Thyroid gland (tissue), 4 donors: ENCODE data around the gene MRPL3.

ENCODE experiments used
- CTCF ChIP-seq, 6 experiments: fragments of 200-600 bp in 3 of 6; fragments of 450-650 bp in 3 of 6; sonication (generic) in 3 of 6; IDR thresholded peaks; one replicate each; pipeline ENCODE4 v1.5.1; 2016 to 2019; ENCODE audit warnings: antibody characterized with exemption in 6 of 6, mild to moderate bottlenecking in 2 of 6, inconsistent platforms in 1 of 6, moderate library complexity in 1 of 6
- POLR2A ChIP-seq, 2 donors: fragments of 450-650 bp; IDR thresholded peaks; one replicate each; pipeline ENCODE4 v1.6.1; 2017; ENCODE audit warnings: antibody characterized with exemption in 2 of 2, mild to moderate bottlenecking in 2 of 2, moderate library complexity in 1 of 2

GRCh38 chr3:131491775-131492174 lies 11.0 kb downstream of the MRPL3 start:
- no peak for TF ChIP-seq CTCF (IDR thresholded peaks at IDR 0.05)
- no peak for TF ChIP-seq POLR2A (IDR thresholded peaks at IDR 0.05)
